Measurements from ENCODE around the gene FHIT. TPM values are rescaled to one million over a fixed set of nuclear protein-coding genes. Genes with fewer than 3 reads are reported as not detected.

The FHIT gene
- total RNA-seq, 2 donors from 2014 or later, result 6.8 to 12.3 TPM

DNA sequence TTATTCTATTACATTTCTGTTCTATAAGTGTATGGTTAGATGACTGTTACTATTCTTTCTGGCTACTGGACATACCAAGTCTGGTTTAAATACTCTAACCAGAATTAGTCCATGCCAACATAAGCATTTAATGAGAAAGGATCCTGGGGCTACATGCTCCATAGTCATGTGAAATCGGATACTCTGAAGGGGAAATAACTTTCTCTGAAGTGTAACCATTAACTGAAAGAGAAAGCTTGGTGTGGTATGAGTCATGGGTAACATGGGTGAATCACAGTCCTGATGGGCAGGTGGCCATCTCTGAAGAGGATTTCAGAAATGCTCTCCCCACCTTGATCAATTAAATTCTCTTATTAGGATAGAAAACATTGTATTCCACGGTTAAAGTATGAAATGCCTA lies 69.4 kb downstream of the FHIT start:
- no peaks in the 10 kb centered on the region for H3K4me1 ChIP-seq (ENCODE audit: control insufficient read depth, insufficient read depth, low read length)
- Mint-ChIP-seq H3K9me3 (no peaks in the 10 kb centered on the region), H3K4me1 (peaks cover 12% of the 10 kb centered on the region), H3K36me3 (ENCODE audit: low read depth) (no peaks in the 10 kb centered on the region), H3K4me3 (no peak overlapping the region), H3K27ac (no peak overlapping the region), H3K27me3 (ENCODE audit: insufficient read depth) (no peaks in the 10 kb centered on the region)
- H3K36me3 ChIP-seq (ENCODE audit: control insufficient read depth, insufficient read depth, low read length), result no peaks in the 10 kb centered on the region
- TF ChIP-seq, protein P1, sequence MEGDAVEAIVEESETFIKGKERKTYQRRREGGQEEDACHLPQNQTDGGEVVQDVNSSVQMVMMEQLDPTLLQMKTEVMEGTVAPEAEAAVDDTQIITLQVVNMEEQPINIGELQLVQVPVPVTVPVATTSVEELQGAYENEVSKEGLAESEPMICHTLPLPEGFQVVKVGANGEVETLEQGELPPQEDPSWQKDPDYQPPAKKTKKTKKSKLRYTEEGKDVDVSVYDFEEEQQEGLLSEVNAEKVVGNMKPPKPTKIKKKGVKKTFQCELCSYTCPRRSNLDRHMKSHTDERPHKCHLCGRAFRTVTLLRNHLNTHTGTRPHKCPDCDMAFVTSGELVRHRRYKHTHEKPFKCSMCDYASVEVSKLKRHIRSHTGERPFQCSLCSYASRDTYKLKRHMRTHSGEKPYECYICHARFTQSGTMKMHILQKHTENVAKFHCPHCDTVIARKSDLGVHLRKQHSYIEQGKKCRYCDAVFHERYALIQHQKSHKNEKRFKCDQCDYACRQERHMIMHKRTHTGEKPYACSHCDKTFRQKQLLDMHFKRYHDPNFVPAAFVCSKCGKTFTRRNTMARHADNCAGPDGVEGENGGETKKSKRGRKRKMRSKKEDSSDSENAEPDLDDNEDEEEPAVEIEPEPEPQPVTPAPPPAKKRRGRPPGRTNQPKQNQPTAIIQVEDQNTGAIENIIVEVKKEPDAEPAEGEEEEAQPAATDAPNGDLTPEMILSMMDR (conservative IDR thresholded peaks at IDR 0.05), result no peak
- no peaks in the 10 kb centered on the region for H3K9me3 ChIP-seq (ENCODE audit: control insufficient read depth, low read length)
- no peak for DNase-seq
- no peaks in the 10 kb centered on the region for H3K27me3 ChIP-seq (ENCODE audit: control insufficient read depth, insufficient read depth, low read length, poor library complexity, severe bottlenecking)
- no peak overlapping the region for H3K4me3 ChIP-seq (ENCODE audit: low read length)
- no peak overlapping the region for H3K9ac ChIP-seq (ENCODE audit: extremely low read depth, low read length, poor library complexity, severe bottlenecking)
- 94% methylated on average over 2 of the region's 2 CpGs; no CpG with 5 or more reads in 1 of the 2 experiments for WGBS, 2 experiments (ENCODE audit: insufficient coverage in 1 of 2, insufficient read length in 1 of 2)
- H3K27ac ChIP-seq (ENCODE audit: low read depth, low read length), result no peak overlapping the region

DNA sequence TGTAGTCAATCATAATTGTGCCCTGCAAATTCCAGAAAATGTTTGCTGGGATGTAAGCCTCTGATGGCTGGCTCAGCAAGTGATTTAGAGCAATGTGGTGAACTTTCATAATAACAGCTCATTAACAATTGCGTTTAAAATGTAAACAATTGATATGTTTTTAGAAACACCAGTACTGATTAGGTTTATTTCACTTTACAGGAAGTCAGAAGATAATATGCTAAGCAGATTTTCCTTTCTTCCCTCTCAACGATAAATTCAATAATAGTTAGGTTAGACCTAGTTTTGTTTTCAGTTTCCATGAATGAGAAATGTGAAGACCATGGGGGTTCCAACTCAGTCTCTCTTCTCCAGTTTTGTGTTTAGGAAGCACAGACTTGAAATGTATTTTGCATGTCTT lies 71.0 kb downstream of the FHIT start:
- WGBS, 2 experiments (ENCODE audit: insufficient coverage in 1 of 2, insufficient read length in 1 of 2), result 94 to 100% methylated on average over 1 to 2 of the region's 2 CpGs
- H3K27ac Mint-ChIP-seq, result no peak overlapping the region
- peaks cover 2% of the 10 kb centered on the region for H3K36me3 Mint-ChIP-seq (ENCODE audit: low read depth)
- no peak for DNase-seq
- no peaks in the 10 kb centered on the region for H3K9me3 Mint-ChIP-seq
- no peaks in the 10 kb centered on the region for H3K9me3 ChIP-seq (ENCODE audit: control insufficient read depth, low read length)
- H3K4me1 ChIP-seq (ENCODE audit: control insufficient read depth, insufficient read depth, low read length), result no peaks in the 10 kb centered on the region
- no peak overlapping the region for H3K4me3 ChIP-seq (ENCODE audit: low read length)
- H3K27me3 ChIP-seq (ENCODE audit: control insufficient read depth, insufficient read depth, low read length, poor library complexity, severe bottlenecking), result no peaks in the 10 kb centered on the region
- H3K4me3 Mint-ChIP-seq, result no peak overlapping the region
- TF ChIP-seq, protein P1 (conservative IDR thresholded peaks at IDR 0.05), result no peak
- no peak overlapping the region for H3K27ac ChIP-seq (ENCODE audit: low read depth, low read length)
- H3K36me3 ChIP-seq (ENCODE audit: control insufficient read depth, insufficient read depth, low read length), result no peaks in the 10 kb centered on the region
- H3K9ac ChIP-seq (ENCODE audit: extremely low read depth, low read length, poor library complexity, severe bottlenecking), result no peak overlapping the region
- H3K27me3 Mint-ChIP-seq (ENCODE audit: insufficient read depth), result no peaks in the 10 kb centered on the region
- H3K4me1 Mint-ChIP-seq, result peaks cover 11% of the 10 kb centered on the region

DNA sequence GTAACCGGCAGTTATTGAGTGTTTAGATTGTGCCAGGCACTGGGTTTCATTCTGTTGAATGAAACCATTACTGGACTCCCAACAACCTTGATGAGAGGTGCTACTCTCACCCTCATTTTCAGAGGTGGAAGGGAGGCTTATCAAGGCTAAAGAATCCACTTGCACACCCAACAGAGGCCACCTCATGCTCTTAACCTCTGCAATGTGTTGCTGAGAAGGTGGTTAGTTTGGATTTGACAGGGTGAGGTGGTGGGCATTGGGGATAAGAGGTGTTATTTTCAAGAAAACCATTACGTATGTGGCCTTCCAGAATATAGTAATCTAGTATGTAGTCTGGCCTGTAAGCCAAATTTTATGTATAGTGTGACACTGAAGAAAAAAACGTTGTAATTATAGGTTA lies 73.1 kb downstream of the FHIT start:
- Histone ChIP-seq H3K27ac (ENCODE audit: low read depth, low read length) (no peak overlapping the region), H3K36me3 (ENCODE audit: control insufficient read depth, insufficient read depth, low read length) (no peaks in the 10 kb centered on the region), H3K27me3 (ENCODE audit: control insufficient read depth, insufficient read depth, low read length, poor library complexity, severe bottlenecking) (no peaks in the 10 kb centered on the region), H3K4me3 (ENCODE audit: low read length) (no peak overlapping the region), H3K4me1 (ENCODE audit: control insufficient read depth, insufficient read depth, low read length) (no peaks in the 10 kb centered on the region), H3K9me3 (ENCODE audit: control insufficient read depth, low read length) (no peaks in the 10 kb centered on the region), H3K9ac (ENCODE audit: extremely low read depth, low read length, poor library complexity, severe bottlenecking) (no peak overlapping the region)
- H3K9me3 Mint-ChIP-seq, result no peaks in the 10 kb centered on the region
- 83 to 95% methylated on average over 1 to 3 of the region's 3 CpGs for WGBS, 2 experiments (ENCODE audit: insufficient coverage in 1 of 2, insufficient read length in 1 of 2)
- peaks cover 7% of the 10 kb centered on the region for H3K4me1 Mint-ChIP-seq
- peaks cover 2% of the 10 kb centered on the region for H3K36me3 Mint-ChIP-seq (ENCODE audit: low read depth)
- H3K27me3 Mint-ChIP-seq (ENCODE audit: insufficient read depth), result no peaks in the 10 kb centered on the region
- TF ChIP-seq, protein P1 (conservative IDR thresholded peaks at IDR 0.05), result no peak
- no peak overlapping the region for H3K4me3 Mint-ChIP-seq
- DNase-seq, result no peak
- H3K27ac Mint-ChIP-seq, result no peak overlapping the region
